Stimulated activated CD4-positive, alpha-beta T cell treated with anti-CD3 and anti-CD28 coated beads, TNF-alpha, amount 100 ng/mL, for 1 hour (primary cell): ENCODE measurements around the gene RIN1.
"Not testable (repeated sequence)": the region's sequence is repeated elsewhere in the genome, so short reads cannot be mapped to it uniquely, and the experiment has no call there.

Experiments used
- DNase-seq, 3 donors: peaks; one replicate each; pipeline ENCODE4 v3.0.0-alpha.2; 2020; ENCODE audit warnings: low read depth in 3 of 3, low spot score in 1 of 3

RIN1 gene

GRCh38 chr11:66321606-66322005 is 14.6 kb downstream of the RIN1 start:
- no peak for DNase-seq

- DNase-seq = not testable (repeated sequence)
Observed at GRCh38 chr11:66320748-66321147, 15.5 kb downstream of the RIN1 start.

- DNase-seq = not testable (repeated sequence)
Observed at GRCh38 chr11:66320289-66320688, 15.9 kb downstream of the RIN1 start.

- no peak for DNase-seq
Observed at GRCh38 chr11:66318600-66318970, 17.6 kb downstream of the RIN1 start.

- DNase-seq = no peak
Observed at GRCh38 chr11:66317723-66318599, 18.3 kb downstream of the RIN1 start.

- no peak for DNase-seq
Observed at GRCh38 chr11:66317322-66317722, 18.9 kb downstream of the RIN1 start.

GRCh38 chr11:66316849-66317251 is 19.4 kb downstream of the RIN1 start, which contains the start of gene CD248:
TSS of gene CD248 (minus strand) at chr11:66317044. CDS start at chr11:66317027, 17 bp downstream.
- DNase-seq = no peak

- DNase-seq = no peak
Observed at GRCh38 chr11:66315921-66316811, 20.1 kb downstream of the RIN1 start.

GRCh38 chr11:66315498-66315885 is 20.7 kb downstream of the RIN1 start:
- no peak for DNase-seq

GRCh38 chr11:66314561-66315497 is 21.4 kb downstream of the RIN1 start:
- no peak for DNase-seq

- no peak for DNase-seq
Observed at GRCh38 chr11:66314186-66314501, 22.1 kb downstream of the RIN1 start.

- DNase-seq = no peak
Observed at GRCh38 chr11:66313321-66314185, 22.7 kb downstream of the RIN1 start.

GRCh38 chr11:66312549-66313320 is 23.5 kb downstream of the RIN1 start:
- peak; percentile 95 to 99 (median 98) for DNase-seq

GRCh38 chr11:66311965-66312548 is 24.2 kb downstream of the RIN1 start:
- DNase-seq = peak; percentile 87 to 98 (median 96)

GRCh38 chr11:66311470-66311964 is 24.7 kb downstream of the RIN1 start:
- DNase-seq = no peak

GRCh38 chr11:66310803-66311440 is 25.3 kb downstream of the RIN1 start:
- DNase-seq = not testable (repeated sequence)

- no peak for DNase-seq
Observed at GRCh38 chr11:66310324-66310723, 25.9 kb downstream of the RIN1 start.

- DNase-seq = no peak
Observed at GRCh38 chr11:66309475-66309874, 26.8 kb downstream of the RIN1 start.
